HFF-Myc (cell line): ENCODE results near the gene TBX21.
A peak's percentile ranks its signal among the peaks of the same experiment; 100 is the strongest.

ENCODE experiments used
- DNase-seq: peaks from one replicate; pipeline ENCODE4 v3.0.0-alpha.2; 2011; ENCODE audit warnings: low read depth; ENCODE audit errors: extremely low read depth
- H3K4me3 ChIP-seq: replicated peaks from 2 replicates; pipeline ENCODE4 v1.5.1; 2011; ENCODE audit warnings: low read depth, mild to moderate bottlenecking, control low read depth, low read length
- TF ChIP-seq, protein P1 (sequence below): IDR thresholded peaks from 2 replicates; pipeline ENCODE4 v1.5.1; 2012; ENCODE audit warnings: mild to moderate bottlenecking, low read depth, low read length, control low read depth; ENCODE audit errors: missing control alignments

TBX21 gene

GRCh38 chr17:47694581-47695428 lies 38.2 kb upstream of the TBX21 start:
- DNase-seq, result no peak
- peak overlapping the region; percentile 63 for H3K4me3 ChIP-seq
- TF ChIP-seq, protein P1, sequence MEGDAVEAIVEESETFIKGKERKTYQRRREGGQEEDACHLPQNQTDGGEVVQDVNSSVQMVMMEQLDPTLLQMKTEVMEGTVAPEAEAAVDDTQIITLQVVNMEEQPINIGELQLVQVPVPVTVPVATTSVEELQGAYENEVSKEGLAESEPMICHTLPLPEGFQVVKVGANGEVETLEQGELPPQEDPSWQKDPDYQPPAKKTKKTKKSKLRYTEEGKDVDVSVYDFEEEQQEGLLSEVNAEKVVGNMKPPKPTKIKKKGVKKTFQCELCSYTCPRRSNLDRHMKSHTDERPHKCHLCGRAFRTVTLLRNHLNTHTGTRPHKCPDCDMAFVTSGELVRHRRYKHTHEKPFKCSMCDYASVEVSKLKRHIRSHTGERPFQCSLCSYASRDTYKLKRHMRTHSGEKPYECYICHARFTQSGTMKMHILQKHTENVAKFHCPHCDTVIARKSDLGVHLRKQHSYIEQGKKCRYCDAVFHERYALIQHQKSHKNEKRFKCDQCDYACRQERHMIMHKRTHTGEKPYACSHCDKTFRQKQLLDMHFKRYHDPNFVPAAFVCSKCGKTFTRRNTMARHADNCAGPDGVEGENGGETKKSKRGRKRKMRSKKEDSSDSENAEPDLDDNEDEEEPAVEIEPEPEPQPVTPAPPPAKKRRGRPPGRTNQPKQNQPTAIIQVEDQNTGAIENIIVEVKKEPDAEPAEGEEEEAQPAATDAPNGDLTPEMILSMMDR, result no peak

GRCh38 chr17:47695429-47696376 lies 37.3 kb upstream of the TBX21 start:
- no peak for DNase-seq
- TF ChIP-seq, protein P1, result no peak
- peak overlapping the region; percentile 63 for H3K4me3 ChIP-seq

- TF ChIP-seq, protein P1, result no peak
- no peak for DNase-seq
- no peak overlapping the region for H3K4me3 ChIP-seq
Measured at GRCh38 chr17:47696717-47697642, 36.1 kb upstream of the TBX21 start.

GRCh38 chr17:47697906-47698711 lies 34.9 kb upstream of the TBX21 start:
- no peak for DNase-seq
- no peak overlapping the region for H3K4me3 ChIP-seq
- TF ChIP-seq, protein P1, result no peak

GRCh38 chr17:47698749-47699535 lies 34.1 kb upstream of the TBX21 start:
- no peak overlapping the region for H3K4me3 ChIP-seq
- TF ChIP-seq, protein P1, result peak; percentile 87
- no peak for DNase-seq
